GM12878 (cell line): Measurements from ENCODE around the gene IRS2. TPM values are rescaled to one million over a fixed set of nuclear protein-coding genes. Genes with fewer than 3 reads are reported as not detected.

Experiments used
- ATAC-seq: fragments of 200-7000 bp; cut with Tn5 transposase; 3 replicates; pipeline ENCODE4 v1.9.1; 2020; ENCODE audit warnings: mild to moderate bottlenecking, moderate library complexity
- BruUV-seq: library from RNA; stranded (reverse); fragments of 400-500 nt; replicated peaks from 2 replicates; lab custom pipeline; 2021; lab: Mats Ljungman, UMichigan
- CTCF ChIA-PET: fragments of 300-600 bp; sonication (Branson Sonifier 250); formaldehyde crosslinking; extraction: SDS; loops from one replicate; lab custom pipeline; 2021; ENCODE audit warnings: inconsistent platforms; lab: Yijun Ruan, JAX
- POLR2A ChIA-PET: fragments of 350-600 bp; formaldehyde crosslinking; extraction: SDS; loops from one replicate; lab custom pipeline; 2021; ENCODE audit warnings: inconsistent platforms; lab: Charles Lee
- RAD21 ChIA-PET: fragments of 300-600 bp; sonication (Branson Sonifier 250); formaldehyde crosslinking; loops from one replicate; lab custom pipeline; 2023; ENCODE audit warnings: antibody characterized with exemption; ENCODE audit not compliant: unreplicated experiment; lab: Charles Lee
- SMC1A ChIA-PET: fragments of 300-600 bp; sonication (Branson Sonifier 250); formaldehyde crosslinking; loops from one replicate; lab custom pipeline; 2023; ENCODE audit not compliant: unreplicated experiment, uncharacterized antibody; lab: Charles Lee
- DNase-seq: peaks from one replicate; pipeline ENCODE4 v3.0.0-alpha.2; 2011; ENCODE audit warnings: low read depth, low spot score
- FAIRE-seq: peaks from 3 replicates; lab custom pipeline; 2011; peaks lifted over from hg19 to GRCh38; lab: Jason Lieb, UNC
- H2AFZ ChIP-seq: 2 replicates; pipeline ENCODE4 v1.6.0; 2011; ENCODE audit warnings: low read depth, low read length, control low read depth; ENCODE audit not compliant: control insufficient read depth
- H3K27ac ChIP-seq: 2 replicates; pipeline ENCODE4 v1.5.1; 2011; ENCODE audit warnings: control low read depth; ENCODE audit not compliant: control insufficient read depth, insufficient read depth
- H3K27me3 ChIP-seq, 2 experiments: replicated peaks in 1 of 2; 2 replicates each; pipeline versions ENCODE4 v1.6.0 to v1.6.1; 2011; ENCODE audit warnings: low read length in 1 of 2; ENCODE audit not compliant: control insufficient read depth in 2 of 2, insufficient read depth in 2 of 2
- H3K36me3 ChIP-seq, 2 experiments: 2 replicates each; pipeline ENCODE4 v1.5.1; 2011; ENCODE audit warnings: low read length in 1 of 2; ENCODE audit not compliant: control insufficient read depth in 2 of 2, insufficient read depth in 2 of 2
- H3K4me1 ChIP-seq: 2 replicates; pipeline ENCODE4 v1.6.1; 2011; ENCODE audit warnings: mild to moderate bottlenecking, low read length, moderate library complexity, mixed read lengths; ENCODE audit not compliant: control insufficient read depth, insufficient read depth
- H3K4me2 ChIP-seq: 2 replicates; pipeline ENCODE4 v1.6.0; 2011; ENCODE audit warnings: control low read depth; ENCODE audit not compliant: control insufficient read depth, insufficient read depth
- H3K4me3 ChIP-seq: fragments of 200-600 bp; sonication (generic); 2 replicates; pipeline ENCODE4 v1.5.1; 2016
- H3K79me2 ChIP-seq: 2 replicates; pipeline ENCODE4 v1.6.0; 2011; ENCODE audit warnings: low read length; ENCODE audit not compliant: control insufficient read depth, insufficient read depth
- H3K9ac ChIP-seq: 2 replicates; pipeline ENCODE4 v1.8.0; 2011; ENCODE audit warnings: low read length, control low read depth, mixed read lengths; ENCODE audit not compliant: control insufficient read depth, insufficient read depth
- H3K9me3 ChIP-seq: replicated peaks from 3 replicates; pipeline ENCODE4 v1.5.1; 2011; ENCODE audit warnings: mild to moderate bottlenecking, low read length; ENCODE audit not compliant: control insufficient read depth, insufficient read depth
- H4K20me1 ChIP-seq: 2 replicates; pipeline ENCODE4 v1.6.0; 2011; ENCODE audit not compliant: control insufficient read depth, insufficient read depth
- CBX5 ChIP-seq: sonication (generic); IDR thresholded peaks from 2 replicates; pipeline ENCODE4 v1.6.1; 2016; ENCODE audit warnings: low read depth, moderate library complexity, mild to moderate bottlenecking, inconsistent platforms
- MTA2 ChIP-seq: fragments of 450-650 bp; IDR thresholded peaks from 2 replicates; pipeline ENCODE4 v1.6.1; 2016; ENCODE audit warnings: low read depth, mild to moderate bottlenecking, moderate library complexity
- MTA3 ChIP-seq: IDR thresholded peaks from 2 replicates; pipeline ENCODE4 v1.6.1; 2012; ENCODE audit warnings: low read length, inconsistent platforms, borderline replicate concordance
- NR2F1 ChIP-seq: fragments of 450-650 bp; conservative IDR thresholded peaks from 2 replicates; pipeline ENCODE4 v1.6.1; 2017; ENCODE audit warnings: mild to moderate bottlenecking
- SIX5 ChIP-seq: IDR thresholded peaks from 2 replicates; pipeline ENCODE4 v1.6.1; 2011; ENCODE audit warnings: mild to moderate bottlenecking, low read depth, low read length, moderate library complexity; ENCODE audit not compliant: severe bottlenecking
- SUPT20H ChIP-seq: IDR thresholded peaks from 2 replicates; pipeline ENCODE4 v1.6.1; 2011; ENCODE audit warnings: low read depth, mild to moderate bottlenecking, low read length, moderate library complexity, borderline replicate concordance; ENCODE audit not compliant: control insufficient read depth
- ZBTB33 ChIP-seq: fragments of 450-650 bp; IDR thresholded peaks from 2 replicates; pipeline ENCODE4 v1.6.1; 2017; ENCODE audit warnings: mild to moderate bottlenecking
- WGBS: methylation state at CpG from one replicate; pipeline ENCODE4 v1.1.6; 2016; ENCODE audit warnings: low lambda C conversion rate; ENCODE audit not compliant: insufficient replicate concordance, insufficient coverage; ENCODE audit errors: missing lambda C conversion rate; 5-methylcytosine and 5-hydroxymethylcytosine counted together
- in situ Hi-C: fragments of 300-500 bp; cut with MboI; formaldehyde crosslinking; loops from 9 replicates; pipeline ENCODE4 v1.14.3; 2018; ENCODE audit warnings: mixed read lengths
- intact Hi-C: fragments of 100-400 bp; cut with micrococcal nuclease; formaldehyde crosslinking; loops from one replicate; pipeline ENCODE4 v1.14.2; 2022; ENCODE audit not compliant: unreplicated experiment
- polyA plus RNA-seq, 11 experiments: library from polyadenylated mRNA; depleted of rRNA in 4 of 11; unstranded in 6 of 11; stranded (reverse) in 5 of 11; fragments of >200 nt; fragmentation: Nextera tagmentation in 4 of 11; fragmentation: Illumina TruSeq in 1 of 11; extraction: Ambion mirVana in 4 of 11; extraction: Trizol in 1 of 11; gene quantifications; 1 replicate in 1 of 11; 2 replicates in 10 of 11; pipeline versions ENCODE4 v1.2.1 to v1.2.3, GENCODE V29; 2011 to 2016; ENCODE audit warnings: inconsistent platforms in 2 of 11, missing spikeins in 2 of 11, low read depth in 1 of 11
- total RNA-seq, 4 experiments: library from RNA; depleted of rRNA in 3 of 4; stranded (reverse); fragments of >200 nt in 3 of 4; fragmentation: Illumina TruSeq in 1 of 4; extraction: Trizol in 1 of 4; gene quantifications; 2 replicates each; pipeline versions ENCODE4 v1.2.1 to v1.2.3, GENCODE V29; 2013 to 2021

The IRS2 gene
- total and polyA plus RNA-seq, 10 of the 15 experiments (the other 5 are each of a cell fraction or from before 2014, with no cell fraction given) = 0.01 to 0.31 (median 0.07) TPM; not detected in 6

GRCh38 chr13:109713681-109714080, 72.7 kb downstream of the IRS2 start:
- ChIA-PET CTCF (no interaction called here), SMC1A (no interaction called here), RAD21 (no interaction called here), POLR2A (no interaction called here)
- intact Hi-C loops = no loop called here
- no peak for ATAC-seq
- H4K20me1 ChIP-seq = no peaks in the 10 kb centered on the region
- 51% methylated on average over 4 of the region's 4 CpGs for WGBS
- BruUV-seq = no TSS peak
- H3K4me3 ChIP-seq = no peak overlapping the region
- H3K4me1 ChIP-seq = no peaks in the 10 kb centered on the region
- H3K79me2 ChIP-seq = no peaks in the 10 kb centered on the region
- no peak for DNase-seq
- in situ Hi-C loops = no loop called here
- no peak overlapping the region for H3K4me2 ChIP-seq
- H3K9me3 ChIP-seq = no peaks in the 10 kb centered on the region
- FAIRE-seq = no peak
- TF ChIP-seq NR2F1 = no peak
- no peak for TF ChIP-seq MTA2
- no peak for TF ChIP-seq MTA3
- TF ChIP-seq SIX5 = no peak
- TF ChIP-seq ZBTB33 = no peak
- no peak for TF ChIP-seq CBX5
- no peak for TF ChIP-seq SUPT20H
- H2AFZ ChIP-seq = no peak overlapping the region
- H3K27ac ChIP-seq = no peak overlapping the region
- H3K9ac ChIP-seq = no peak overlapping the region
- H3K27me3 ChIP-seq = no peaks in the 10 kb centered on the region
- H3K36me3 ChIP-seq = no peaks in the 10 kb centered on the region
